HEK293 (cell line): ENCODE results near the gene HDGF.

ENCODE experiments used
- GLI4 ChIP-seq: fragments of 450-650 bp; formaldehyde crosslinking; IDR thresholded peaks from 2 replicates; pipeline ENCODE4 v1.5.1; 2016; ENCODE audit warnings: missing biosample characterization, missing genetic modification characterization
- GLIS1 ChIP-seq: fragments of 450-650 bp; formaldehyde crosslinking; IDR thresholded peaks from 2 replicates; pipeline ENCODE4 v1.5.1; 2016; ENCODE audit warnings: missing biosample characterization, missing genetic modification characterization
- GLIS2 ChIP-seq: fragments of 450-650 bp; formaldehyde crosslinking; IDR thresholded peaks from 2 replicates; pipeline ENCODE4 v1.5.1; 2016; ENCODE audit warnings: missing biosample characterization, missing genetic modification characterization
- RBAK ChIP-seq: fragments of 450-650 bp; formaldehyde crosslinking; IDR thresholded peaks from 2 replicates; pipeline ENCODE4 v1.5.1; 2016; ENCODE audit warnings: missing biosample characterization, missing genetic modification characterization
- TCF7L2 ChIP-seq: IDR thresholded peaks from 2 replicates; pipeline ENCODE4 v1.6.1; 2011; ENCODE audit warnings: low read depth, mild to moderate bottlenecking, inconsistent platforms, low read length, moderate library complexity, borderline replicate concordance
- ZBTB1 ChIP-seq: fragments of 450-650 bp; formaldehyde crosslinking; IDR thresholded peaks from 2 replicates; pipeline ENCODE4 v1.5.1; 2016; ENCODE audit warnings: missing biosample characterization, missing genetic modification characterization
- ZBTB21 ChIP-seq: fragments of 450-650 bp; formaldehyde crosslinking; IDR thresholded peaks from 2 replicates; pipeline ENCODE4 v1.5.1; 2017; ENCODE audit warnings: missing biosample characterization, missing genetic modification characterization
- ZBTB7A ChIP-seq: fragments of 450-650 bp; formaldehyde crosslinking; IDR thresholded peaks from 2 replicates; pipeline ENCODE4 v1.5.1; 2016; ENCODE audit warnings: low read depth, missing biosample characterization, missing genetic modification characterization
- ZIC2 ChIP-seq: fragments of 450-650 bp; formaldehyde crosslinking; IDR thresholded peaks from 2 replicates; pipeline ENCODE4 v1.5.1; 2016; ENCODE audit warnings: missing biosample characterization, missing genetic modification characterization
- ZNF10 ChIP-seq: fragments of 450-650 bp; formaldehyde crosslinking; IDR thresholded peaks from 2 replicates; pipeline ENCODE4 v1.5.1; 2017; ENCODE audit warnings: missing biosample characterization, missing genetic modification characterization
- ZNF174 ChIP-seq: fragments of 450-650 bp; formaldehyde crosslinking; IDR thresholded peaks from 2 replicates; pipeline ENCODE4 v1.5.0; 2017; ENCODE audit warnings: missing biosample characterization, mild to moderate bottlenecking, missing genetic modification characterization
- ZNF19 ChIP-seq: fragments of 450-650 bp; formaldehyde crosslinking; IDR thresholded peaks from 2 replicates; pipeline ENCODE4; 2016; ENCODE audit warnings: missing biosample characterization, missing genetic modification characterization, low read depth
- ZNF211 ChIP-seq: fragments of 450-650 bp; formaldehyde crosslinking; IDR thresholded peaks from 2 replicates; pipeline ENCODE4 v1.5.1; 2016; ENCODE audit warnings: low read depth, missing biosample characterization, missing genetic modification characterization
- ZNF214 ChIP-seq: fragments of 450-650 bp; formaldehyde crosslinking; IDR thresholded peaks from 2 replicates; pipeline ENCODE4 v1.5.1; 2017; ENCODE audit warnings: missing biosample characterization, mild to moderate bottlenecking, missing genetic modification characterization, borderline replicate concordance
- ZNF221 ChIP-seq: fragments of 450-650 bp; formaldehyde crosslinking; IDR thresholded peaks from 2 replicates; pipeline ENCODE4 v1.5.1; 2017; ENCODE audit warnings: missing biosample characterization, missing genetic modification characterization, borderline replicate concordance
- ZNF223 ChIP-seq: fragments of 450-650 bp; formaldehyde crosslinking; IDR thresholded peaks from 2 replicates; pipeline ENCODE4 v1.5.1; 2016; ENCODE audit warnings: missing biosample characterization, missing genetic modification characterization
- ZNF394 ChIP-seq: fragments of 450-650 bp; formaldehyde crosslinking; IDR thresholded peaks from 2 replicates; pipeline ENCODE4 v1.5.1; 2016; ENCODE audit warnings: missing biosample characterization, missing genetic modification characterization, mild to moderate bottlenecking, moderate library complexity, borderline replicate concordance
- ZNF404 ChIP-seq: fragments of 450-650 bp; formaldehyde crosslinking; IDR thresholded peaks from 2 replicates; pipeline ENCODE4 v1.5.1; 2017; ENCODE audit warnings: missing biosample characterization, missing genetic modification characterization
- ZNF426 ChIP-seq: fragments of 450-650 bp; formaldehyde crosslinking; IDR thresholded peaks from 2 replicates; pipeline ENCODE4 v1.5.1; 2017; ENCODE audit warnings: missing biosample characterization, missing genetic modification characterization, mild to moderate bottlenecking, inconsistent platforms, moderate library complexity
- ZNF433 ChIP-seq: fragments of 450-650 bp; formaldehyde crosslinking; IDR thresholded peaks from 2 replicates; pipeline ENCODE4 v1.5.1; 2016; ENCODE audit warnings: missing biosample characterization, missing genetic modification characterization, low read depth
- ZNF501 ChIP-seq: fragments of 450-650 bp; formaldehyde crosslinking; IDR thresholded peaks from 2 replicates; pipeline ENCODE4 v1.5.1; 2016; ENCODE audit warnings: missing biosample characterization, missing genetic modification characterization
- ZNF530 ChIP-seq: fragments of 450-650 bp; formaldehyde crosslinking; IDR thresholded peaks from 2 replicates; pipeline ENCODE4 v1.5.1; 2016; ENCODE audit warnings: low read depth, missing biosample characterization, missing genetic modification characterization
- ZNF544 ChIP-seq: fragments of 450-650 bp; formaldehyde crosslinking; IDR thresholded peaks from 2 replicates; pipeline ENCODE4 v1.5.0; 2017; ENCODE audit warnings: missing biosample characterization, missing genetic modification characterization
- ZNF585B ChIP-seq: fragments of 450-650 bp; formaldehyde crosslinking; IDR thresholded peaks from 2 replicates; pipeline ENCODE4 v1.5.1; 2016; ENCODE audit warnings: missing biosample characterization, missing genetic modification characterization
- ZNF624 ChIP-seq: fragments of 450-650 bp; formaldehyde crosslinking; IDR thresholded peaks from 2 replicates; pipeline ENCODE4 v1.5.1; 2017; ENCODE audit warnings: missing biosample characterization, missing genetic modification characterization
- ZNF654 ChIP-seq: fragments of 450-650 bp; formaldehyde crosslinking; IDR thresholded peaks from 2 replicates; pipeline ENCODE4 v1.5.1; 2016; ENCODE audit warnings: low read depth, missing biosample characterization, missing genetic modification characterization
- ZNF707 ChIP-seq: fragments of 450-650 bp; formaldehyde crosslinking; IDR thresholded peaks from 2 replicates; pipeline ENCODE4 v1.5.1; 2016; ENCODE audit warnings: missing biosample characterization, missing genetic modification characterization
- ZNF76 ChIP-seq: fragments of 450-650 bp; formaldehyde crosslinking; IDR thresholded peaks from 2 replicates; pipeline ENCODE4; 2016; ENCODE audit warnings: low read depth, missing biosample characterization, missing genetic modification characterization, borderline replicate concordance
- ZNF768 ChIP-seq: fragments of 450-650 bp; formaldehyde crosslinking; IDR thresholded peaks from 2 replicates; pipeline ENCODE4 v1.5.1; 2018; ENCODE audit warnings: missing biosample characterization, mild to moderate bottlenecking, missing genetic modification characterization
- ZNF785 ChIP-seq: fragments of 450-650 bp; formaldehyde crosslinking; IDR thresholded peaks from 2 replicates; pipeline ENCODE4 v1.5.1; 2016; ENCODE audit warnings: missing biosample characterization, missing genetic modification characterization
- ZNF792 ChIP-seq: fragments of 450-650 bp; formaldehyde crosslinking; IDR thresholded peaks from 2 replicates; pipeline ENCODE4 v1.5.1; 2016; ENCODE audit warnings: missing biosample characterization, missing genetic modification characterization
- ZNF837 ChIP-seq: fragments of 450-650 bp; formaldehyde crosslinking; IDR thresholded peaks from 2 replicates; pipeline ENCODE4 v1.5.1; 2016; ENCODE audit warnings: missing biosample characterization, missing genetic modification characterization
- TF ChIP-seq, protein P1 (sequence below): fragments of 450-650 bp; formaldehyde crosslinking; IDR thresholded peaks from 2 replicates; pipeline ENCODE4 v1.5.1; 2016; ENCODE audit warnings: missing biosample characterization, missing genetic modification characterization
- TF ChIP-seq, protein P2 (sequence below): fragments of 450-650 bp; formaldehyde crosslinking; optimal IDR thresholded peaks from 2 replicates; pipeline ENCODE3; 2016; ENCODE audit warnings: missing biosample characterization, mild to moderate bottlenecking, missing genetic modification characterization
- TF ChIP-seq, protein P3 (sequence below): fragments of 450-650 bp; formaldehyde crosslinking; IDR thresholded peaks from 2 replicates; pipeline ENCODE4 v1.5.1; 2016; ENCODE audit warnings: missing biosample characterization, missing genetic modification characterization
- TF ChIP-seq, protein P4 (sequence below): fragments of 450-650 bp; formaldehyde crosslinking; IDR thresholded peaks from 2 replicates; pipeline ENCODE4 v1.5.1; 2016; ENCODE audit warnings: missing biosample characterization, missing genetic modification characterization, borderline replicate concordance

Gene HDGF

DNA sequence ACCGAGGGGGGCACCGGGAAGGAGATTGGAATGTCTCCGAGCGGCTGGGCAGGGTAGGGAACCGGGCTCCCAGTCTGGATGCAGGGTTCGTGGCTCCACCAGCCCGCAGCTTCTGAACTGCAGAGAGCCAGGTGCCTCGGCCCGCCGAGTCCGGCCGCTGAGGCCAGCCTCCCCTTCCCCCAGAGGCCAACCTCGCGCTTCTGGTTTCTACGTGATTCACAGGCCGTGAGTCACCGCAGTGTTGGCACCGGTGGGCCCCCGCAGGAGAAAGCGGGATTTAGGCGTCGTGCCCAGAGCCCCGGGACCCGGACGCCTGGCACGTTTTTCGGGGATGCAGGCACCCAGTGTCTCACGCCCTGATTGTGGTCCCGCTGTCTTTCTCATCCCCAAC is 46.5 kb downstream of the HDGF start (continued):
- TF ChIP-seq ZNF76 (tag by site-specific recombination) = no peak
- no peak for TF ChIP-seq ZNF768 (tag by site-specific recombination)
- TF ChIP-seq ZNF785 (tag by site-specific recombination) = no peak
- no peak for TF ChIP-seq ZNF530
- TF ChIP-seq ZIC2 = no peak
- no peak for TF ChIP-seq ZNF837 (tag by site-specific recombination)
- no peak for TF ChIP-seq ZNF404 (tag by site-specific recombination)
- peak; percentile 71 for TF ChIP-seq ZBTB7A (tag by site-specific recombination)
- TF ChIP-seq, protein P1, sequence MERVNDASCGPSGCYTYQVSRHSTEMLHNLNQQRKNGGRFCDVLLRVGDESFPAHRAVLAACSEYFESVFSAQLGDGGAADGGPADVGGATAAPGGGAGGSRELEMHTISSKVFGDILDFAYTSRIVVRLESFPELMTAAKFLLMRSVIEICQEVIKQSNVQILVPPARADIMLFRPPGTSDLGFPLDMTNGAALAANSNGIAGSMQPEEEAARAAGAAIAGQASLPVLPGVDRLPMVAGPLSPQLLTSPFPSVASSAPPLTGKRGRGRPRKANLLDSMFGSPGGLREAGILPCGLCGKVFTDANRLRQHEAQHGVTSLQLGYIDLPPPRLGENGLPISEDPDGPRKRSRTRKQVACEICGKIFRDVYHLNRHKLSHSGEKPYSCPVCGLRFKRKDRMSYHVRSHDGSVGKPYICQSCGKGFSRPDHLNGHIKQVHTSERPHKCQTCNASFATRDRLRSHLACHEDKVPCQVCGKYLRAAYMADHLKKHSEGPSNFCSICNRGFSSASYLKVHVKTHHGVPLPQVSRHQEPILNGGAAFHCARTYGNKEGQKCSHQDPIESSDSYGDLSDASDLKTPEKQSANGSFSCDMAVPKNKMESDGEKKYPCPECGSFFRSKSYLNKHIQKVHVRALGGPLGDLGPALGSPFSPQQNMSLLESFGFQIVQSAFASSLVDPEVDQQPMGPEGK = peak; percentile 42
- TF ChIP-seq, protein P2, sequence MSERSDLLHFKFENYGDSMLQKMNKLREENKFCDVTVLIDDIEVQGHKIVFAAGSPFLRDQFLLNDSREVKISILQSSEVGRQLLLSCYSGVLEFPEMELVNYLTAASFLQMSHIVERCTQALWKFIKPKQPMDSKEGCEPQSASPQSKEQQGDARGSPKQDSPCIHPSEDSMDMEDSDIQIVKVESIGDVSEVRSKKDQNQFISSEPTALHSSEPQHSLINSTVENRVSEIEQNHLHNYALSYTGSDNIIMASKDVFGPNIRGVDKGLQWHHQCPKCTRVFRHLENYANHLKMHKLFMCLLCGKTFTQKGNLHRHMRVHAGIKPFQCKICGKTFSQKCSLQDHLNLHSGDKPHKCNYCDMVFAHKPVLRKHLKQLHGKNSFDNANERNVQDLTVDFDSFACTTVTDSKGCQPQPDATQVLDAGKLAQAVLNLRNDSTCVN (tag by site-specific recombination) = peak; percentile 6
- peak; percentile 51 for TF ChIP-seq GLIS2 (tag by site-specific recombination)
- no peak for TF ChIP-seq ZNF426 (tag by site-specific recombination)
- no peak for TF ChIP-seq ZNF174 (tag by site-specific recombination)
- TF ChIP-seq ZBTB21 = no peak
- no peak for TF ChIP-seq ZNF707 (tag by site-specific recombination)
- no peak for TF ChIP-seq ZNF211 (tag by site-specific recombination)
- TF ChIP-seq ZNF501 = no peak
- TF ChIP-seq, protein P3, sequence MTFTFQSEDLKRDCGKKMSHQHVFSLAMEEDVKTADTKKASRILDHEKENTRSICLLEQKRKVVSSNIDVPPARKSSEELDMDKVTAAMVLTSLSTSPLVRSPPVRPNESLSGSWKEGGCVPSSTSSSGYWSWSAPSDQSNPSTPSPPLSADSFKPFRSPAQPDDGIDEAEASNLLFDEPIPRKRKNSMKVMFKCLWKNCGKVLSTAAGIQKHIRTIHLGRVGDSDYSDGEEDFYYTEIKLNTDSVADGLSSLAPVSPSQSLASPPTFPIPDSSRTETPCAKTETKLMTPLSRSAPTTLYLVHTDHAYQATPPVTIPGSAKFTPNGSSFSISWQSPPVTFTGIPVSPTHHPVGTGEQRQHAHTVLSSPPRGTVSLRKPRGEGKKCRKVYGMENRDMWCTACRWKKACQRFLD (tag by site-specific recombination) = no peak
- TF ChIP-seq ZNF223 (tag by site-specific recombination) = 0 out of 2 replicates have a peak, but pooled peaks have one; percentile 12
- TF ChIP-seq ZNF221 = no peak
- no peak for TF ChIP-seq ZNF214 (tag by site-specific recombination)
- TF ChIP-seq ZNF585B (tag by site-specific recombination) = no peak
- no peak for TF ChIP-seq ZNF433
- no peak for TF ChIP-seq ZNF19 (tag by site-specific recombination)
- peak; percentile 56; the same call in 1 of the 2 replicates for TF ChIP-seq ZNF394 (tag by site-specific recombination)
- TF ChIP-seq ZNF544 (tag by site-specific recombination) = no peak
- TF ChIP-seq ZNF792 = no peak
- TF ChIP-seq ZNF10 (tag by site-specific recombination) = no peak
- TF ChIP-seq ZNF624 (tag by site-specific recombination) = no peak
- no peak for TF ChIP-seq ZBTB1 (tag by site-specific recombination)
- TF ChIP-seq, protein P4, sequence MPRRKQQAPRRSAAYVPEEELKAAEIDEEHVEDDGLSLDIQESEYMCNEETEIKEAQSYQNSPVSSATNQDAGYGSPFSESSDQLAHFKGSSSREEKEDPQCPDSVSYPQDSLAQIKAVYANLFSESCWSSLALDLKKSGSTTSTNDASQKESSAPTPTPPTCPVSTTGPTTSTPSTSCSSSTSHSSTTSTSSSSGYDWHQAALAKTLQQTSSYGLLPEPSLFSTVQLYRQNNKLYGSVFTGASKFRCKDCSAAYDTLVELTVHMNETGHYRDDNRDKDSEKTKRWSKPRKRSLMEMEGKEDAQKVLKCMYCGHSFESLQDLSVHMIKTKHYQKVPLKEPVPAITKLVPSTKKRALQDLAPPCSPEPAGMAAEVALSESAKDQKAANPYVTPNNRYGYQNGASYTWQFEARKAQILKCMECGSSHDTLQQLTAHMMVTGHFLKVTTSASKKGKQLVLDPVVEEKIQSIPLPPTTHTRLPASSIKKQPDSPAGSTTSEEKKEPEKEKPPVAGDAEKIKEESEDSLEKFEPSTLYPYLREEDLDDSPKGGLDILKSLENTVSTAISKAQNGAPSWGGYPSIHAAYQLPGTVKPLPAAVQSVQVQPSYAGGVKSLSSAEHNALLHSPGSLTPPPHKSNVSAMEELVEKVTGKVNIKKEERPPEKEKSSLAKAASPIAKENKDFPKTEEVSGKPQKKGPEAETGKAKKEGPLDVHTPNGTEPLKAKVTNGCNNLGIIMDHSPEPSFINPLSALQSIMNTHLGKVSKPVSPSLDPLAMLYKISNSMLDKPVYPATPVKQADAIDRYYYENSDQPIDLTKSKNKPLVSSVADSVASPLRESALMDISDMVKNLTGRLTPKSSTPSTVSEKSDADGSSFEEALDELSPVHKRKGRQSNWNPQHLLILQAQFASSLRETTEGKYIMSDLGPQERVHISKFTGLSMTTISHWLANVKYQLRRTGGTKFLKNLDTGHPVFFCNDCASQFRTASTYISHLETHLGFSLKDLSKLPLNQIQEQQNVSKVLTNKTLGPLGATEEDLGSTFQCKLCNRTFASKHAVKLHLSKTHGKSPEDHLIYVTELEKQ (tag by site-specific recombination) = no peak
- TF ChIP-seq TCF7L2 = no peak
- TF ChIP-seq GLIS1 (tag by site-specific recombination) = no peak
- no peak for TF ChIP-seq GLI4 (tag by site-specific recombination)
- TF ChIP-seq ZNF654 (tag by site-specific recombination) = no peak
- TF ChIP-seq RBAK (tag by site-specific recombination) = no peak
